Pons (tissue), 1 donor: ENCODE data around the gene MYBL2.
"Not testable (repeated sequence)": the region's sequence is repeated elsewhere in the genome, so short reads cannot be mapped to it uniquely, and the experiment has no call there.

ENCODE experiments used
- DNase-seq: peaks from one replicate; pipeline ENCODE4 v3.0.0-alpha.2; 2016; ENCODE audit warnings: low spot score

The MYBL2 gene

GRCh38 chr20:43751167-43752050 lies 84.5 kb downstream of the MYBL2 start:
- DNase-seq, result no peak

GRCh38 chr20:43752051-43752360 lies 85.1 kb downstream of the MYBL2 start:
- no peak for DNase-seq

- DNase-seq, result peak; percentile 19
Observed at GRCh38 chr20:43752561-43753301, 85.8 kb downstream of the MYBL2 start.

GRCh38 chr20:43755390-43755789 lies 88.5 kb downstream of the MYBL2 start:
- DNase-seq, result no peak

GRCh38 chr20:43755851-43756250 lies 88.9 kb downstream of the MYBL2 start:
- DNase-seq, result no peak

GRCh38 chr20:43757888-43758287 lies 91.0 kb downstream of the MYBL2 start:
- not testable (repeated sequence) for DNase-seq

- DNase-seq, result no peak
Observed at GRCh38 chr20:43761386-43762340, 94.7 kb downstream of the MYBL2 start.

- DNase-seq, result no peak
Observed at GRCh38 chr20:43762911-43763310, 96.0 kb downstream of the MYBL2 start.

- peak; percentile 6 for DNase-seq
Observed at GRCh38 chr20:43765916-43766315, 99.0 kb downstream of the MYBL2 start.
